Non-pigmented ciliary epithelial cell (primary cell): ENCODE data around the gene DYRK1A.

Experiments used
- DNase-seq: peaks from one replicate; pipeline ENCODE4 v3.0.0-alpha.2; 2010; ENCODE audit warnings: low read depth

Gene DYRK1A

DNA sequence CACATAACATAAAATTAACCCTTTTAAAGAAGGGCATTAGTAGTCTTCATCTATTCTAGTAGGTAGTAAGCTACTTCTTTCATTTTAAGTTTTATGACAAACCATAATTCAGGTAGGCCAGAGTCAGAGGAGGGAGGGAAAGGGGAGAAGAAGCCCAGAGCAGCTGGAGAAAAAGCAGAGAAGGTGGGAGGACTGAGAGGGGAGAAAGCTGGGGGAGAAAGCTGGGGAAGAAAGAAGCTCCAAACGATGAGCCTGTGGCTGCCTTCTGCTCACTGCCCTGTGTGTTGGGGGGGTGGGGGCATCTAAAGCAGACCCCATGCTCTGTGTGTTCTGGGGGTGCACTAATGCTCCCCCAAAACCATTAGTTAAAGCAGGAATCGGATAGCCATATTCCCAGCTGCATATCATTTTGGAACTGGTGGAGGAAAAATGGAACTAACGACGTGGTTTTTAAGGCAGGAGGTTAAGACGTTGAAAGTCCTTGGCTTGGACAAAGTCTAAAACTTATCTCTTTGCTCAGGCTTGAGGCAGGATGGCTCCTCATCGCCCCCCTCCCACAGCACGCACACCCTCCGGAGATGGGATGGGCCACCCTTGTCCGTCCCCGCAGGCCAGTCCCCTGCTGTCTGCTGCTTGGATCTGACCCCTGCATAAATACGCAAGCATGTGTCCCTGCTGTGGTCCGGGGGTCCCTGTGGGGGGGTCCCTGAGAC, 184.2 kb downstream of the DYRK1A start:
- no peak for DNase-seq

DNA sequence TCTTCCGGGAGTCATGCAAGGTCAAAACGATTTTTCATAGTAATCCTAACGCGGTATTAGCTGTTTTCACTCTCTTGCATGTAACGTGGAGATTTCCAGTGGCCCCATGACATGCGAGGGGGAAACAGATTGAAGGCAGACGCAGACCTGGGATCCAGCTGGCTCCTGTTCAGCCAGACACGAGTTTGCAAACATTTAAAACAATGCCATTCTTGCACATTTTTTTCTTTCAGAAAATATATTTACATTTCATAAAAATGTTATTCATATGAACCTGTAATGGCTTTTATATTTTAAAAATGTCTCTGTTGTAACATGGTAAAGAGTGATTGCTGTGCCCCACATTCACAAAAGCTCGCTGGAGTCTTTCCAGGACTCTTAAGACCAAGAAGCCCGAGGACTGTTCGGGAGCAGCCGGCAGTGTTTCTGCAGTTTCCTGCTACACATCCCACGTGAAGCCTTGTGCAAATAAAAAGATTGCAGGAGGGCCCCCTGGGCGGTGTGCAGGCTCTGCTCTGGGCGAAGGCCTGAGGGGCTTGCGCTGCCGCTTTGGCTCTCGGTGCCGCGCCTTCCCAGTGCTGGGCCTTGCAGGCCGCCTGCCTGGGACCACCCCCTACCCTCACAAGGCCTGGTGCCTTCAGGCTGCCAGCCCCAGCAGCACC, 184.9 kb downstream of the DYRK1A start:
- no peak for DNase-seq

DNA sequence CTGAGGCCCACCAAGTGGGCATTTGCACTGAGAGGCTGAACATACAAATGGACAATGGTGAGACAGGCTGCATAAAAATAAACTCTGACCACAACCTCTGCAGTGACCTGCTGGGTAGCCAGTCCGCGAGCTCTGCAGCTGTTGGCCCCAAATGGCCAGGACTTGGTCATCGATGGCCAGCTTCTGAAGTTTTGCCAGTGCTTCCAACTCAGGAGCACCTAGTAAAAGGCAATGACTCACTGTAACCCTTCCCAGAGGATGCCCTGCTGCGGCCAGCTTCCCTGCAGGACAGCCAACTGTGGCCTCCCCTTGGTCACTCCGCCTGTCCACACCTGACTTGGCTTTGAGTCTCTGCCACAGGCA, 185.4 kb downstream of the DYRK1A start:
- DNase-seq, result no peak

DNA sequence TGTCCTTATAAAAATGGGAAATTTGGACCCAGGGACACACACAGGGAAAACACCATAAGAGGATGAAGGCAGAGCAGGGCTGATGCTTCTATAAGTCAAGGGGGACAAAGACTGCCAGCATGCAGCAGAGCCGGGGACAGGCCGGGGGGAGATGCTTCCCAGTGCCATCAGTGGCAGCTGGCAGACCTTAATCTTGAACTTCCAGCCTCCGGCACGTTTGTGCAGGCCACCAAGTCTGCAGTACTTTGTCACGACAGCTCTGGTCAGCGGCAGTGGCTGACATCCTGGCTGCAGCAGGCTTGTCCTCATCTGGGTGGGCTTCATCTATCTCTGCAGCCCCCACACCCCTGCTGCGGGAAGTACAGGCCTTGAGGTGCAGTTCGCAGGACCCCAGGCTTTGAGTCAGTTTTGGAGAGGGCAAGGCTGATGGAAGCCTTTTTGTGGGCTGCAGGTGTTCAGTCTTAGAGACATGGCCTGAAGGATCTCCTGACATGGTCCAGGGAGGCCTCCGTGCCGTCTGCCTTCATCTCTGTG, 186.0 kb downstream of the DYRK1A start:
- DNase-seq, result no peak

DNA sequence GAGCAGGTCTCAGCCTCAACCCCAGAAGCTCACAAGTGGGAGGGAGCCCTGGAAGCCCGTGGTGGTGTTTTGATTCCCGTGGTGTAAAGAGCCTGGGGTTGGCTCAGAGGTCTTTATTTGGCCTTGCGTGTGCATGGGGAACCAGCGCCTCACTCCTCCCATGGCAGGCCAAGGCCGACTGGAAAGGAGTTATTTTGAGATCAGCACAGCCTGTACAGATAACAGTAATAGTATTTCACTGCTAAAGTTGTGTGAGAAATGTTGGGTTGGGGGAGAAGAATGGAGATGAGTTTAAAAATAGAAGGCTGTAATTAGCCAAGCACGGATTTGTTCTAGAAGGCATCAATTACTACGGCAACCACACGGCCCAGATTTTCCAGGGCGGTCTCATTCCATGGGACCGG, 186.5 kb downstream of the DYRK1A start:
- DNase-seq, result no peak

DNA sequence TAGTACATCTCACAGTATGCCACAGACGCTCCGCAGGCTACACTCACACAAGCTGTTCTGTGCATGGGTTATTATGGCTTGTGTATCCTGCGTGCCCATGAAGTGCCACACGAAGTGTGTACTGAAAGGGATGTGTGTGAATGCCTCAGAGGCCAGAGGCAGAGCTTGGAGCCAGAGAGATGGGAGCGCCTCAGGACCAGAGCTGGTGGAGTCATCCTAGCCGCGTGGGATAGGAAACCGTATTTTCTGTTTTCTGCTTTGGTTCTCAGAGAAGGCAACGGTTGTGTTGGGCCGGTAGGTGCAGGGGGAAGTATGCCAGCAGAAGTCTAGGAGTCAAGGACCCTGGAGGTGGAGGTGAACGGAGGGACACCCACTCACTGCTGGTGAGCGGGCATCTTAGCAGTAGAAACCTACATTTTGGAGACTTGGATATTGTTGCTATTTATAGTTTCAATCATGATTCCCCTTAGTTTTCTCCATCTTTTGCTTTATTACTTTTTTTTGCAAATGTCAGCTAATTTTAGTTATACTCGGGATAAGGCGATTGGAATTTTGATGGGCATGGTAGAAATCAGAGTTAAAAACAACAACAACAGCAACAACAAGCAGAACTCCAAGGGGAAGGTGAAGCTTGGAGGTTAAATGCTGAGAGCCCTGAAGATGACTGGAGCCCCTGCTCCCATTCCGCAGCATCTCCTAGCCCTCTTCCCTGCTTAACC, 188.2 kb downstream of the DYRK1A start:
- no peak for DNase-seq

DNA sequence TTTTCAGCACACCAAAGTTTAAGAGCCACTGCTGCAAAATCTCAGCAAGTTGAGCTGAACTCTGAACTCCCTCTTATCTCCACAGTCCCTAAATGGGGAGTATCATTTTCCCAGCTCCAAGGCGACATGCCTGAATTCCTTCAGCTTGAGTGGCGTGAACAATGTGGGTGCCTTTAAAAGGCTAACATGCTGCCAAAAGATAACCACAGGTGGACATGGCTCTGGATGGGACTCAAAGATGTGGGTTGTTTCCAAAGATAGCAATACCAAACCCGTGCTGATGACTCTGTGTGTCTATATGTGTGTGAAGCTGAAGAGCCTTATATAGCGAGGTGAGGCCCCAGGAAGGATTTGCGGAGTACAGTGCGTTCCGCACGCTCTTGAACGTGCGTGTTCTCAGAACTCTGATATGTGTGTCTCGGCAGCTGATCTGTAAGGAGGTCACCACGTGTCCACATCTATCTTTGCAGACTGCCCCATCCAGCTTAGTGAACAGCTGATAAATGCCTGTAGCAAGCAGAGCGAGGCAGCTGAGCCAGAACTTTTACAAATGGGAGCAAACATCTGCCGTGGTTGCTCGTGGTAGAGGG, 189.2 kb downstream of the DYRK1A start:
- DNase-seq, result no peak

DNA sequence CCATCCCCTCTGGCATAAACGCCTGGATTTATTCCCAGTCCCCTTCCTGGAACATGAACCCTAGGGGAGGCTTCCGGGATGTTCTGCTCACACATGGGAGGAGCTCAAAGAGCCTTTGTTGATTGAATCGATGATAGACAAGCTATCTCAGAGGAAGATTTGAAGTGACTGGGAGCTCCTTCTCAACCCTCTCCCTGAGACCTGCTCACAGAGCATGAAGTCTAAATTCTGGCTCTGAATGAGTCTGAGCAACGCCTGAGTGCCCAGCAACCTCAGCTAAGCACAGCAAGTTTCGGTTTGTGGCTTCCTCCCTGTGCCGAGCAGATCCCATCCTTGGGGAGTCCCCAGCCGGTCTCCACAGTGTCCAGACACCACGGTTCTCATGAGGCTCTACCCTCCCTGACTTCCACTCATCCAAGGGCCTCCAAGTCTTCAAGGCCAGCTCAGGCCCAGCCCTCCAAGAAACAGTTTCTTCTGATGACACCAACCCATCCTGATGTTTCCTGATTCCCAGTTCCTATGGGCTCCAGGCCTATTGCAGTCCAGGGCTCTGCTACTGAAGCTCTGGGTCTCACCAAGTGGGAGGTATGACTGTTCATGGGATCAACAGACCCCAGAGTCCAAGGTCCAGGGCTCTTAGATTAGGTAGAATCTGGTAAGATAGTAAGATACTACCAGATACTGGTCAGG, 190.8 kb downstream of the DYRK1A start:
- DNase-seq, result no peak

DNA sequence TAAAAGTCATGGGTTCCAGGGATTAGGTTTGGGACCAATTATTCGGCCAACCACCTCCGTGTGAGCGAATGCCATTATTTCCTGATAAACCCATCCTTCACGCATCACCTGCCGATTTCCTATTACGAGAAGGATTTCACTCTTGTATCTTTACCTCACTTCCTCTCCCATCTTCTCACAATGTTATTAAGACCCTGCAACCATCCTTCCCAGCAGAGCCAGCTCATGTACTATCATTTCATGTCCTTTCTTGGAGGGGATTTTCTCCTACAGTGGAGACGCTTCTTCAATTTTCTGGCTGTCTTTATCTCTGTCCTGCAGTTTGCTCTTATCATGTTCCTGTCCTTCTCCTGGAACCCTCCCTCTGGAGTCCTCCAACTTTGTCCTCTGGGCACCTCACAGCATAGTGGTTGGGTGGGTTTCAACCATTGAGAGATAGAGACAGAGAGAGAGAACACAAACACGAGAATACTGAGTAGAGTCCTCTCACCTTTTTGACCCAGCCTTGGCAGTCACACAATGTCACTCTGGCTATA, 192.2 kb downstream of the DYRK1A start:
- no peak for DNase-seq

DNA sequence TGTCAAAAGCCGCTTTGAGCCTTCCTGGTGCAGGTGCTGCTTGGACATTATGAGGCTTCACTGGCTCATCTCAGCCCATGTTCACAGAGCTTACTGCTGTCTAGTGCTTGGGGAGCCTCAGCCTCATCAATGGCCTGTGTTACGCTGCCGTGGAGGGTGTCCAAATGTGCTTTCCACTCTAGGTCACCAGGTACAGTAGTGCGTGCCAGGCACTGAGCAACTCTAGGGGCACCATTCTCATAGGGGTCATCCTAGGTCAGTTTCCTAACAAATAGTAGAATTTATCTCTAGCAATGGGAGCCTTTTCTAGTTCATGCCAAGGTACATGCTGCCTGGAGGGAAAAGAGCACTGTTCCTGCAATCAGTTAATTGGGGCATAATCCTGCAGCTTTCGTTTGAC, 193.8 kb downstream of the DYRK1A start:
- DNase-seq, result no peak

DNA sequence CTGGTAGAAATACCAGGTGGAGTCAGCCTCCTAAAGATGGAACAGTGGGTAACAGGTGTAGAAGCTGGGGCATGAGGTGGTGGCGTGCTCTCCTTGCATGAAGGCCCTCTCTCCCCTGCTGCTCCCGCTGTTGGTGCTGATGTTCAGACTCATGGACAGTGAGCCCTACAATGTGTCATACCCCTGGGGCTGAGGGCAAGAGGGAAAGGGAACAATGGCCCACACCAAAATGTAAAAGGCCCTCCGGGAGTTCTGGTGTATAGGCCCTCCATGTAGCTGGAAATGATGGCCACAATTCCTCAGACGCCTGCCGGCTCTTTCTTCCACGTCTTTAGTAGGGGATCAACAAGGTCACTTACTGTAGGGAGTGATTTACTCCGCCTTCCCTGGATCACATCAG, 194.9 kb downstream of the DYRK1A start:
- DNase-seq, result no peak

DNA sequence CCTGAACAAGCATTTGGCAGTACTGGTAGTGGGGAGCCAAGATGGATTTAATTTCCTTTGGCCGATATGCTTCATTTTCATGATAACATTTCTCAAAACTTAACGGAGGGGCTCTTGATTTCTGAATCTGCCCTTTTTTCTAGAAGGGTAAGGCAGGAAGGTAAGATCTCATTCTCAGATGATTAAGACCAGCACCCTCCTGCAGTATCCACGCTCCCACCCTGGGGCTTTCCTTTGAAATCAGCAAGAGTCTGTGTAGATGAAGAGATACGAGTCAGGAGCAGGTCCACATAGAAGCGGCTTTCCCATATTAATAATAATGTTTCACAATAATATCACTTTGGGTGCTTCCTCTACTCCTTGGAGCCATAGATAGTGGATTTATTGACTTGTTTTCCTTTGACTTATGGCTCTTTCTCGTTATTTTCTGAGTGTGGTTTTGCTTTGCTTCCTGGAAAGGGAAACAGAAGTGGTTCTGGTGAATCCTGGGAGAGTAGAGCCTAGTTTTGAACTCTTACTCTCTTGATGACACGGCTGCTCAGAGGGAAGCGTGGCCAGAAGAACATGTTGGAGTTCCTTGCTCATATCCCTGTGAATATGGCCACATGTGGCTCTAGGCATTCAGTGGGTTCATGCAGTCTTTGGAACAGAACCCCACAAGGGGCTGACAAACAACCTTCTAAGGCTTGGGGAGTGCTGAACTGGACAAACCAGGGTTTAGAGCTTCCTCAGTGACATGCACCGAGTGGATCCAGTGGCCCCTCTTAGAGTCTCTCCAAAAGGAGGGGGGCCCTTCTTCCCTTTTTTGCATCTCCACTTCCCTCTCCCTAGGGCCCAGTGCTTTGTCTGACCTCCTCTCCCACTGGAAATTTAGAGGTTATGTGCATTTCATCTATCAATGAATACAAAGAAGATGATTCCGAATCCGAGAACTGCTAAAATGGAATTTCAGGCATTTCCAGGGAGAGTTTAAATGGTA, 195.7 kb downstream of the DYRK1A start:
- no peak for DNase-seq

DNA sequence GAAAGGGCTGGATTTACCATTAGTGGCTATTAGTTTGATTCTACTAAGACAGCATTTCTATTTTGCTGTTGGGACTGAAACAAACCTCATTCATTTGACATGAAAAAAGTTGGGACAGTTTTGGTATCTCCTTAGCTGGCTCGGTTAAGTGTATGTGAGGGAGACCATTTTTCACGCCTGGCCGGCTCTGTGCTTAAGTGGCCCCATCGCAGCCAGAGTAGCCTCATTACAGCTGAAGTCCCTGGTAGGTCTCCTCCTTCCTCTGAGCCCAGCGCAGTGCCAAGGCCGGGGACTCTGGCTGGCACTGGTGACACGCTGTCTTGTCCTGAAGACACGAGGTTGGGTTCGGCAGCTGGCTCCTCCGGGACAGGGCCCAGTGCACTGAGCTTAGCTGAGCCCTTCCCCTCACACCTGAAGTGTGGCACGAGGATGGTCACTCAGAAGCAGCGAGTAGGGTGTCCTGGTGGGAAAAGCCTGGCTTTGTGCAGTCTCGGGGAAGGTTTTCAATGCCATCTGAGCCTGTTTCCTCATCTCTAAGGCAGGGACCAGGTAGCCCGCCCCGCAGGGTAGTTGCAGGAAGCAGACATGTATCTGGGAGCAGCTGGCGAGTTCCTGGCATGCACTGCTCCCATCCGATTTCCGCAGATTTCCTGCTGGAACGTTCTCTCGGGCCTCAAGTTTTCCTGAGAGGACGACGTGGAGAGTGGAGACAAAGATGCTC, 196.5 kb downstream of the DYRK1A start:
- DNase-seq, result no peak

DNA sequence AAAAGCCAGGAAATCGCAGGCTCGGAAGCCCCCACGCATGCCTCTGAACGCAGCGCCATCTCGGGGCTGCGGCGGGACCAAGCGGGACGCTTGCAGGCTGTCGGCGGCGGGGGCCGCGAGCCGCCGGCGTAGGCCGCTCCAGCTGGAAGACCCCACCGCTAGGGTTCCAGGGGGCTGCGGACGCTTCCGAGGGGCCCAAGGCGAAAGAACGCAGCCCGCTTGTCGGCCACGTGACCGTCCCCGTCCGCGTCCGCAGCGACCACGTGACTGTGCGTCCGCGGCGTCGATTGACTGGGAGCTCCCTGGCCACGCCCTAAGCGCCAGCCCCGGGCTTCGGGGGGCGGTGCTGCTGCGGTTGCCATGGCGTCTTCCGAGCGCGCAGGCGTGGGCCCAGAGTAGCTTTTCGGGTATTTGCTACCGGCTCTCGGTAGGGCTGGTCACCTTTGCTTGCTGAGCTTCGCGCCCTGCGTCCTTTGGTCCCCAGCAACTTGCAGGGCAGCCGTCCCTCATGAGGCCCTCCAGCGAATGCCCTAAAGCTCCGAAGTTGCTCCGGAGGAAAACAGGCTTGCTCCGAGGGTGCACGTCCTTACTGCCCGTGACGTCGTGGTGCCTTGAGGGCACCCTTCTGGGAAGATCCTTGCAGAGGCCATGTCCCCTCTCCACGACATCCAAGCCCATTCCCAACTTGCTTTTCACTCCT, 197.2 kb downstream of the DYRK1A start:
- DNase-seq, result peak; percentile 55

DNA sequence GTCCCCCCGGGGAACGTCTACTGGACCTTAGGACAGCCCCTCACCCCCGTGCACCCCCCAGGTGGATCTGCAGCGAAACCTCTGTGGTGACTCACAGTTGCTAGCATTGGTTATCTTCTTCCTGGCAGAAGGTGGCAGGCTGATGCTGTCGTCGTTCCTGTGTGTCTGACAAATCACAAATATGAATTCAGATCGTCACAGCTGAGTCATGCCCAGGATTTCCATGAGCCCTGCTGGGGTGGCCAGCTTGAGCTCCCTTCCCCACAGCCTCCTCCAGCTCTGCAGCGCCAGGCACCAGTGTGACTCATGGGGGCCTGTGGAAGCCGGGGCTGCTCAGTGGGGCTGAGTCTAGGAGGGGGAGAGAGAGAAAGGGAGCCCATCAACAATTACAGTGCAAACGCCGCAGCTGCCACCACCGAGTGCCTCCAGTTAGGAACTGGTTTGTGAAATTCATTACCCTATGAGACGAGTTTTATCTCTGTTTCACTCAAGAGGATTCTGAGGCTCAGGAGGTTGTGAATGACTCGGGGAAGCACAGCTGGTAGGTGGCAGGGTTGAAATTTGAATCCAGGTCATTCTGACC, 197.9 kb downstream of the DYRK1A start:
- peak; percentile 96 for DNase-seq

DNA sequence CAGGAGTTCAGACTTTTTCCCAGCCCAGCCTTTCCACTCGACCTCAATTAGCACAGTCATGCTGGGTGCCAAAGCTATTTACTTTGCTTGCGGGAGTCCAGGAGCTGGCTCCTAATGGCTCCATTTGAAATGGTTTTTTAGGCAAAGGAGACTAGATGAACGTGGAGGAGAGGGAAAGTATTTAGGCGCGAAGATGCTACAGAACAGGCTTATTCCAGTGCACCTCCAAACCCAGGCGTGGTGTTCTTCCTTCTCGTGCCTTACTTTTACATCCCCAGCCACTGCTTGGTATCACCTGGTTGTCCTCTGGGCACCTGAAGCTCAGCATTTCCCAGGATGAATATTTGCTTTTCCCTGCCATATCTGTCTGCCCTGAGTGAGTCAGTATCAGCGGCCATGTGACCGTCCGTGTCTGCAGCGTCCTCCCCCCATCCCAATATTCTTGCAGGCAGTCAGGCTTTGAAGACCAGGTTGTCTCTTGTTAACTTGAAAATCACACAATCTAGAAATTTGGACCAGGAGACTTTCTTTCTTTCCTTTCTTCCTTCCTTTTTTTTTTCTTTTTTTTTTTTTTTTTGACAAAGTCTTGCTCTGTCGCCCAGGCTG, 198.5 kb downstream of the DYRK1A start:
- no peak for DNase-seq

DNA sequence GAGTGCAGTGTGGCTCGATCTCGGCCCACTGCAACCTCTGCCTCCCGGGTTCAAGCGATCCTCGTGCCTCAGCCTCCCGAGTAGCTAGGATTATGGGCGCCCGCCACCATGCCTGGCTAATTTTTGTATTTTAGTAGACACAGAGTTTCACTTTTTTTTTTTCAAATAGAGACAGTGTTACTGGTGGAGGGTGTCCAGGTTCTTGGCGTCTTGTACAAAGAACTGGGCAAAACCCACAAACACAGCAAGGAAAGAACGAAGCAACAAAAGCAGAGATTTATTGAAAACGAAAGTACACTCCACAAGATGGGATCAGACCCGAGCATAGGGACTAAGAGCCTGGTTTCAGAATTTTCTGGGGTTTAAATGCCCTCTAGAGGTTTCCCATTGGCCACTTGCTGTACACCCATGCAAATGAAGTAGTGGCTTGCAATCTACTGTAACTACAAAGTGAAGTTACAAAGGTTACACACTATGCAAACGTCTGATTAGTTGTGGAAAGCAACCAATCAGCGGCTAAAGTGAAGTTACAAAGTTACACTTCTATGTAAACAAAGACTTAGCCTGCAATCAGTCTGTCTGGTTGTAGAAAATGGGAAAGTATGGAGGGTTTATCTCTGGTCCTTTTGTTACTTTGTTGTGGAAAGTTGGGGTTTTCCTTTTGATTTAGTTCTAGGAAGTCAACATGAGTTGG, 199.1 kb downstream of the DYRK1A start:
- DNase-seq, result no peak
